ENCODE results near the gene FYTTD1.

The FYTTD1 gene

DNA sequence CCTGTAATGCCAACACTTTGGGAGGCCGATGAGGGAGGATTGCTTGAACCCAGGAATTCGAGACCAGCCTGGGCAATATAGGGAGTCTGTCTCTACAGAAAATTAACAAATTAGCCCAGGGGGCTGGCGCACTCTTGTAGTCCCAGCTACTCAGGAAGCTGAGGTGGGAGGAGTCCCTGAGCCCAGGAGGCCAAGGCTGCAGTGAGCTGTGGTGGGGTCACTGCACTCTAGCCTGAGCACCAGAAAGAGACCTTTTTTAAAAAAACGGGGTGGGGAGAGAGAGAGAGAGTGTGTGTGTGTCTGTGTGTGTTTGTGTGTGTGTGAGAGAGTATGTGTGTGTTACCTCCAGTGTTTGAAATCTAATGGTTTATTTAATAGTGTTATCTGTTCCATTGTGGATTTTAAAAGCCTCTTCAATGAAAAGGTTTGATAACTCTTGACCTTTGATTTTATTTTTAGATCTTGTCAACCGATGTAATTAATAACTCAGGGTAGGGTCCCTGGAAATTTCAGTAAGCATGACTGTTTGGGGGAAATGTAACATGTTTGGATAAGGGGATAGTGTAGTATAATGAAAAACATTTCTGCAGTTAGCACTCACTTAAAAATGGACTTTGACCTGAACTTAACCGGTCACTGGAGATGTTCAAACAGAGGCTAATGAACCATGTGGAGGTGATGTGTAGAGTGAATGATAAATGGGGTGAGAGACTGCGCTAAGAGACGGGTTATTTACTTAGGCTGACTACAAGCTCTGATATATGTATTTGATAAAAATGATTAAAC lies 71.1 kb downstream of the FYTTD1 start:
- Histone ChIP-seq H3K27ac (no peak overlapping the region), H3K4me3 (no peak overlapping the region)

DNA sequence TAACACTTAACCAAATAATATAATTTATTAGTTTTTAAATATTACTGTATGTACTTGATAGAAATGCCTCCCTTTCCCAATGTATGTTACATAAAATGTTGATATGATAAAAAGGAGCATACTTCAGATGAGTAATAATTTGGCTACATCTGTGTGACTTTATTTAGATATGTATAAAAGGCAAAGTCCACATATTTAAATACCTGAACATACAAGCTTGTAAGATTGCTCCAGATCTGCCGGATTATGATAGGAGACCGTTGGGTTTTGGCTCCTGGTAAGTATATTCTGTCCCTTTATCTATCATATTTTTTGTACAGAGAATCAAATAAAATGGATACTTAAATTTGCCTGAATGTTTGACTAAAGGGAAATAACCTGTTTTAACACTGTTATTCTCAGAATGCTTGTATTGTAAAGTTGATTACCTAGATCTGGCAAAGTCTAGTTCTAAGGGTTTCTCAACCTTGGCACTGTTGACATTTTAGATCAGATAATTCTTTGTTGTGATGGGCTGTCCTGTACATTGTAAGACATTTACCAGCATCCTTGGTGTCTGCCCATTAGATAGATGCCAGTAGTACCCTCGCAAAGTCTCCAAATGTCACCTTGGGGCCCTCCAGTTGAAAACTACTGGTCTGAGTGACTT lies 79.8 kb downstream of the FYTTD1 start:
- Histone ChIP-seq H3K4me3 (no peak overlapping the region), H3K27ac (no peak overlapping the region)

DNA sequence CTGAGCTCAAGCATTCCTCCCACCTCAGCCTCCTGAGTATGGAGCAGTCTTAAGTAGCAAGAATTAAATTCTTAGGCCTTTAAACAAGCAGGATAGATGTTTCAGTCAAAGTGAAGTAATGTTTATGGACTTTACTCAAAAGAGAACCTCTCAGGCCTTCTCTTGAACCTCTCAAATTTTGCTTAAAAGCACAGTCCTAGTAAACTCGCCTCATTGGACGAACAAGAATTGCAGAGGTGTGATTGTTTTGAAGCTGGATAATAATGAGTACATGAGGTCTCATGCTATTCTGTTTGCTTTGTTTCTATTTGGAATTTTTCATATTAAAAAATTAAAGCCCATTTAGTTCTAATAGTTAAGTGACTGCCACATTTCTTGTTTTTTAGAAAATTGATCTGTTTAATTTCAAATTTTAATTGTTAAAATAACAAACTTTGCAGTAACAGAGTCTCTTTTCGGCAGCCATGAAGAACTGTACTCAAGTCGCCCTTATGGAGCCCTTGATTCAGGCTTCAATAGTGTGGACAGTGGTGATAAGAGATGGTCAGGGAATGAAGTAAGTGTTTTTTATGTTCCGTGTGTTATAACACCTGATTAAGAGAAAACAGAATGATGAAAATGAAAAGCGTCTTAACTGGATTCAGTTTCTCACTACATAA lies 80.8 kb downstream of the FYTTD1 start:
- Histone ChIP-seq H3K27ac (no peak overlapping the region), H3K4me3 (no peak overlapping the region)

DNA sequence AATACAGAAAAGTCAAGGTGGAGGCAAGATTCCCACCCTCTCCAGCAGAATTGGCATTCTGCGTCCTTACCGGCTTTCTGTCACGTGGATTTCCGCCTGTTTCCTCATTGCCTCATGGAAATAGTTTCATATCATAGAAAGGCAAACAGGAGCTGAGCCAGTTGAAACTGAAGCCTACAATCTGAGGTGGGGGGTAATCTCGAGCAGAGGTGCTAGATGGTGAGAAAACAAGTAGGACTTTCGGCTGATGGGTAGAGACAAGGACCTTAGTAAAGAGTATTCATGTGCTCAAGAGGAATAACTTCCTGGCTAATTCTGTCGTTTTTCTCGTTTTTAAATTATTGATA lies 81.3 kb downstream of the FYTTD1 start:
- H3K4me3 ChIP-seq = no peak overlapping the region
- H3K27ac ChIP-seq = no peak overlapping the region

DNA sequence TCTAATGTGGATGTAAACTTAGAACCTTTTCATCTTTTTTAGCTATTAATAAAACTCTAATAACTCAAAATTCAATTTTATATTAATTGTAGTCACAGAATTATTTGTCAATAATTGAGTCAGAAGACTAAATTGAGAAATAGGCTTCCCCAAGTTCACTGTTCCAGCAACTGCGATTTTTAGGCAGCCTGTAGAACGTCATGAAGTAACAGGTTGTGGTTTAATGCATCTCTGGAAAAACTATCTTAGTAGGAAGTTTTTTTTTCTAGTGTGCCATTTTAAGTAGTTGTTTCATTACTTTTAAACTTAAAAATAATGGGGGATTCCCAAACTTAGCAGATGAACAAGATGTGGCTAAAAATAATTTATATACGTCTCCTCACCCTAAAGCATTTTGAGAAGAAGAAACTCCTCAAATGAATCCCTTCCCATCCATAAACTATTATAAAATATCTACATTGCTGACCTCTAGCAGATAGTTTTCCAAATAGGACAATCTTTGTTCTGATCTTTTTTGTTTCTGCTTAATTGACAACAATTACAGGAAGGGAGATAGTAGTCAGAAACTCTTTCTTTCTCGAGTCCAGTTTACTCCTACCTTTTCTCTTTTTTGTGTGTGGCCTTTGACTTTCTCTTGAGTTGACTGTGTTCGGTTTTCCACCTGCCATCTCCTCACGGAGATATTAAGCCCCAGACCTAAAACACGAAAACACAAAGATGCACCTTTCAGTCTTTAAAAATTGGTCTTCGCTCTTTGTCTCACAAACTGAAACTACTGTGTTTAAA lies 84.4 kb downstream of the FYTTD1 start:
- no peak overlapping the region for H3K27ac ChIP-seq
- no peak overlapping the region for H3K4me3 ChIP-seq

DNA sequence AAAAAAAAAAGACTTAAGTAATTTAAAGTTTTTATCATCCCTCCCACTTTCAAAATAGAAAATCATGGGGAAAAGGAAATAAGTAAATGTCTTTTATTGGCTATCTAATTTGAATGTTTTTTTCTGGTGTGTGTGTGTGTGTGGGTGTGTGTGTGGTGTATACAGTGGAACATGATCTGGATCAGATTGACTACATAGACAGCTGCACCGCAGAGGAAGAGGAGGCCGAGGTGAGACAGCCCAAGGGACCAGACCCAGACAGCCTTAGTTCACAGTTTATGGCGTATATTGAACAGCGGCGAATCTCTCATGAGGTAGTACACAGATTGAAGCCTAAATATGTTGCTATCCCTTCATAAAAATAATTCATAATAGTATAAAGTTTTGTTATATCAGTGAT lies 85.8 kb downstream of the FYTTD1 start:
- Histone ChIP-seq H3K4me3 (no peak overlapping the region), H3K27ac (no peak overlapping the region)

DNA sequence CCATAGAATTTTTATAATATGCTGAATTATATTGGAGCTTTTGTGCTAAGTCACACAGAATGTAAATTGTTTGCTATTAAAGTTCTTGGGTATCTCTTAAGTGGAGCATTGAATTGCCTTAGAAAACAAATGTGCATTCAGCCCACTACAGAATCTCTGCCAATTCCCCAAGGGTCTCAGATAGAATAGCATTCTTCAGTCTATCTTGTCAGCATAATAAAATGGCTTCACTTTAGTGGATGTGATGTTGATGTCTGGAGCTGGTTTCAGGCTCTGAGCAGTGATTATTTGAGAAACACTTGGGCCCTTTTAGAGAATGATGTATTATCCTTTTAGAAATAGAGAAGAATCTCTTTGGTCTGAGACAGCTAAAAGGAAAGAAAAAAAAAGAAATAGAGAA lies 86.6 kb downstream of the FYTTD1 start:
- Histone ChIP-seq H3K4me3 (no peak overlapping the region), H3K27ac (no peak overlapping the region)
